ENCODE data around the gene HDAC4. TPM values are rescaled to one million over a fixed set of nuclear protein-coding genes. Genes with fewer than 3 reads are reported as not detected.

The HDAC4 gene
- total RNA-seq, 6 experiments from 2014 or later: 7.4 to 13.0 (median 9.5) TPM

GRCh38 chr2:239014458-239015217 lies 386.2 kb downstream of the HDAC4 start:
- H3K36me3 Mint-ChIP-seq (ENCODE audit: low read depth): no peaks in the 10 kb centered on the region
- H3K4me3 Mint-ChIP-seq: no peak overlapping the region
- no peak for DNase-seq
- no peaks in the 10 kb centered on the region for H3K9me3 Mint-ChIP-seq
- peaks cover 29% of the 10 kb centered on the region for H3K27me3 Mint-ChIP-seq (ENCODE audit: insufficient read depth)
- H3K4me1 Mint-ChIP-seq (ENCODE audit: low read depth): no peaks in the 10 kb centered on the region
- no peak for TF ChIP-seq CTCF (IDR thresholded peaks at IDR 0.05)
- no peak overlapping the region for H3K27ac Mint-ChIP-seq

GRCh38 chr2:239013678-239013976 lies 387.2 kb downstream of the HDAC4 start:
- Mint-ChIP-seq H3K27ac (no peak overlapping the region), H3K4me1 (ENCODE audit: low read depth) (no peaks in the 10 kb centered on the region), H3K4me3 (no peak overlapping the region), H3K27me3 (ENCODE audit: insufficient read depth) (peaks cover 35% of the 10 kb centered on the region), H3K36me3 (ENCODE audit: low read depth) (no peaks in the 10 kb centered on the region), H3K9me3 (no peaks in the 10 kb centered on the region)
- no peak for DNase-seq
- no peak for TF ChIP-seq CTCF (IDR thresholded peaks at IDR 0.05)

GRCh38 chr2:239012936-239013677 lies 387.7 kb downstream of the HDAC4 start:
- DNase-seq: no peak
- Mint-ChIP-seq H3K4me3 (no peak overlapping the region), H3K4me1 (ENCODE audit: low read depth) (no peaks in the 10 kb centered on the region), H3K36me3 (ENCODE audit: low read depth) (no peaks in the 10 kb centered on the region), H3K9me3 (no peaks in the 10 kb centered on the region), H3K27ac (no peak overlapping the region), H3K27me3 (ENCODE audit: insufficient read depth) (peaks cover 35% of the 10 kb centered on the region)
- no peak for TF ChIP-seq CTCF (IDR thresholded peaks at IDR 0.05)

GRCh38 chr2:239012228-239012627 lies 388.6 kb downstream of the HDAC4 start:
- Mint-ChIP-seq H3K4me1 (ENCODE audit: low read depth) (peaks cover 3% of the 10 kb centered on the region), H3K27me3 (ENCODE audit: insufficient read depth) (peaks cover 37% of the 10 kb centered on the region), H3K9me3 (no peaks in the 10 kb centered on the region), H3K4me3 (no peak overlapping the region), H3K36me3 (ENCODE audit: low read depth) (no peaks in the 10 kb centered on the region), H3K27ac (no peak overlapping the region)
- no peak for TF ChIP-seq CTCF (IDR thresholded peaks at IDR 0.05)
- DNase-seq: no peak

- Mint-ChIP-seq H3K4me3 (no peak overlapping the region), H3K9me3 (no peaks in the 10 kb centered on the region), H3K36me3 (ENCODE audit: low read depth) (no peaks in the 10 kb centered on the region), H3K4me1 (ENCODE audit: low read depth) (peaks cover 15% of the 10 kb centered on the region), H3K27ac (no peak overlapping the region), H3K27me3 (ENCODE audit: insufficient read depth) (peaks cover 28% of the 10 kb centered on the region)
- no peak for DNase-seq
- TF ChIP-seq CTCF (IDR thresholded peaks at IDR 0.05): no peak
Observed at GRCh38 chr2:239009589-239009961, 391.2 kb downstream of the HDAC4 start.
